ENCODE measurements around the gene GALNTL6. TPM values are rescaled to one million over a fixed set of nuclear protein-coding genes. Genes with fewer than 3 reads are reported as not detected.

The GALNTL6 gene
- total RNA-seq, 1 experiment from 2014 or later: not detected

DNA sequence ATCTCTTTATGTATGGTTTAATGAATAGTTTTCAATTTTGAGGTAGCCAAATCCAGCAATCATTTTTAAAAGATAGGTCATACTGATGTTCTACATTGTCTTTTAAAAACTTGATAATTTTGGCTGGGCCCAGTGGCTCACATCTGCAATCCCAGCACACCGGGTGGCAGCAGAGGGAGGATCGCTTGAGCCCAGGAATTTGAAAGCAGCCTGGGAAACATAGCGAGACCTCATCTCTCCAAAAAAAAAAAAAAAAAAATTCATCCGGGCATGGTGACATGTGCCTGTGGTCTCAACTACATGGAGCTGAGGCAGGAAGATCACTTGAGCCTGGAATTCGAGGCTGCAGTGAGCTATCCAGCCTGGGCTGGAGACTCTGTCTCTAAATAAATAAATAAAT, 419.8 kb downstream of the GALNTL6 start:
- TF ChIP-seq EZH2phosphoT487 (IDR thresholded peaks at IDR 0.05; ENCODE audit: borderline replicate concordance): no peak
- peak; percentile 53 for TF ChIP-seq RAD21 (IDR thresholded peaks at IDR 0.05; ENCODE audit: low read depth)
- no peak for TF ChIP-seq FOSL1 (IDR thresholded peaks at IDR 0.05; ENCODE audit: low read depth)
- no peak for TF ChIP-seq ZBTB33 (IDR thresholded peaks at IDR 0.05; ENCODE audit: extremely low read depth, insufficient replicate concordance, low read length)
- TF ChIP-seq TCF7L2 (IDR thresholded peaks at IDR 0.05; ENCODE audit: borderline replicate concordance, extremely low read depth, insufficient read depth, insufficient read length): no peak
- TF ChIP-seq, protein P1, sequence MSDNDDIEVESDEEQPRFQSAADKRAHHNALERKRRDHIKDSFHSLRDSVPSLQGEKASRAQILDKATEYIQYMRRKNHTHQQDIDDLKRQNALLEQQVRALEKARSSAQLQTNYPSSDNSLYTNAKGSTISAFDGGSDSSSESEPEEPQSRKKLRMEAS (IDR thresholded peaks at IDR 0.05): 0 out of 2 replicates have a peak, but pooled peaks have one; percentile 12
- no peak for TF ChIP-seq CEBPB (IDR thresholded peaks at IDR 0.05; ENCODE audit: low read depth)
- TF ChIP-seq ZFX (IDR thresholded peaks at IDR 0.05): no peak
- TF ChIP-seq YY1 (IDR thresholded peaks at IDR 0.05; ENCODE audit: extremely low read depth, insufficient replicate concordance, low read depth, low read length): no peak
- no peak for TF ChIP-seq ELF1 (IDR thresholded peaks at IDR 0.05; ENCODE audit: borderline replicate concordance, low read depth)
- TF ChIP-seq, protein P2, sequence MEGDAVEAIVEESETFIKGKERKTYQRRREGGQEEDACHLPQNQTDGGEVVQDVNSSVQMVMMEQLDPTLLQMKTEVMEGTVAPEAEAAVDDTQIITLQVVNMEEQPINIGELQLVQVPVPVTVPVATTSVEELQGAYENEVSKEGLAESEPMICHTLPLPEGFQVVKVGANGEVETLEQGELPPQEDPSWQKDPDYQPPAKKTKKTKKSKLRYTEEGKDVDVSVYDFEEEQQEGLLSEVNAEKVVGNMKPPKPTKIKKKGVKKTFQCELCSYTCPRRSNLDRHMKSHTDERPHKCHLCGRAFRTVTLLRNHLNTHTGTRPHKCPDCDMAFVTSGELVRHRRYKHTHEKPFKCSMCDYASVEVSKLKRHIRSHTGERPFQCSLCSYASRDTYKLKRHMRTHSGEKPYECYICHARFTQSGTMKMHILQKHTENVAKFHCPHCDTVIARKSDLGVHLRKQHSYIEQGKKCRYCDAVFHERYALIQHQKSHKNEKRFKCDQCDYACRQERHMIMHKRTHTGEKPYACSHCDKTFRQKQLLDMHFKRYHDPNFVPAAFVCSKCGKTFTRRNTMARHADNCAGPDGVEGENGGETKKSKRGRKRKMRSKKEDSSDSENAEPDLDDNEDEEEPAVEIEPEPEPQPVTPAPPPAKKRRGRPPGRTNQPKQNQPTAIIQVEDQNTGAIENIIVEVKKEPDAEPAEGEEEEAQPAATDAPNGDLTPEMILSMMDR (IDR thresholded peaks at IDR 0.05 in 2 of 3, conservative IDR thresholded peaks at IDR 0.05 in 1 of 3; ENCODE audit: borderline replicate concordance in 1 of 3, insufficient read depth in 1 of 3, low read depth in 2 of 3, low read length in 2 of 3): peak; percentile 23 to 49 (median 46); a peak in 5 of 6 replicates
- H3K79me2 ChIP-seq (ENCODE audit: insufficient read depth, low read length): no peaks in the 10 kb centered on the region
- peak; percentile 85 for ATAC-seq
- H4K20me1 ChIP-seq (ENCODE audit: insufficient read depth): no peaks in the 10 kb centered on the region
- no peaks in the 10 kb centered on the region for H3K27me3 ChIP-seq (ENCODE audit: insufficient read depth, low read length)
- POLR2A ChIA-PET: no interaction called here
- RAD21 ChIA-PET (ENCODE audit: low non-redundant PET in 1 of 2, low total read pairs in 2 of 2, uncharacterized antibody in 2 of 2, unreplicated experiment in 2 of 2): interaction anchor here in 1 of 2 experiments (0.7 kb wide), 1 partner anchor 184 kb away, joined by 4 read pairs; no protein-coding TSS in a partner anchor
- H3K36me3 ChIP-seq (ENCODE audit: control insufficient read depth in 1 of 2, insufficient read depth in 2 of 2, low read length in 2 of 2): no peaks in the 10 kb centered on the region
- no peak overlapping the region for H3K9ac ChIP-seq (ENCODE audit: low read length)
- H3K9me3 ChIP-seq (ENCODE audit: control insufficient read depth in 1 of 2, insufficient read depth in 1 of 2, low read depth in 1 of 2, low read length in 2 of 2): no peaks in the 10 kb centered on the region
- no peaks in the 10 kb centered on the region for H3K9me2 ChIP-seq (ENCODE audit: insufficient read depth)
- H3K4me2 ChIP-seq (ENCODE audit: low read length): no peak overlapping the region
- CTCF ChIA-PET: interaction anchor here (1.0 kb wide), 1 partner anchor 594 kb away, joined by 3 read pairs; no protein-coding TSS in a partner anchor
- intact Hi-C loops (cut with micrococcal nuclease): loop anchor here (1.0 kb wide), 1 partner anchor 597 kb away; no protein-coding TSS in a partner anchor
- BruUV-seq (replicated peaks): no TSS peak
- no peak overlapping the region for H3K4me3 ChIP-seq (replicated peaks in 1 of 2; ENCODE audit: low read depth in 1 of 2, low read length in 2 of 2)
- H2AFZ ChIP-seq (ENCODE audit: low read depth, low read length, poor library complexity, severe bottlenecking): peak overlapping the region; percentile 57
- H3K27ac ChIP-seq (ENCODE audit: low read depth, low read length): no peak overlapping the region
- peak; percentile 29 for DNase-seq (ENCODE audit: low read depth, low spot score)
- H3K4me1 ChIP-seq (ENCODE audit: control insufficient read depth in 1 of 2, insufficient read depth in 2 of 2, low read length in 2 of 2): no peaks in the 10 kb centered on the region
